Measurements from ENCODE around the gene BEAN1.

DNA sequence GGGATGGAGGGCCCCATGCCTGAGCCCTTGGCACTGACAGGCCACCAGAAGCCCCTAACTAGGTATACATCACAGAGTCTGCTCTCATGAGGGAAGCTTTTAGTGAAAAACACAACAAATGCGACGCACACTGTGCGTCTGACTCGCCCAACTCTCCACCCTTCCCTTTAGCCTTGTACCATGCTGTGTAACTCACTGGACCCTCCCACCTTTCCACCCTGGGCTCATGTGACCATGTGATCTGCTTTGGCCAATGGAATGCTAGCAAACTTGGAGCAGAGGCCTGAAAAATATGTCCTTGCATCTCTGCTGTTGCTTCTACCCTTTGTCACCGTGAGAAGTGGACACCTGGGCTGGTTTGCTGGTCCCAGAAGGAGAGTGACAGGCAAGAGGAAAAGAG is 101.2 kb downstream of the BEAN1 start:
- TF ChIP-seq TAF1 (IDR thresholded peaks at IDR 0.05; ENCODE audit: low read depth) = no peak
- TF ChIP-seq, protein P1, sequence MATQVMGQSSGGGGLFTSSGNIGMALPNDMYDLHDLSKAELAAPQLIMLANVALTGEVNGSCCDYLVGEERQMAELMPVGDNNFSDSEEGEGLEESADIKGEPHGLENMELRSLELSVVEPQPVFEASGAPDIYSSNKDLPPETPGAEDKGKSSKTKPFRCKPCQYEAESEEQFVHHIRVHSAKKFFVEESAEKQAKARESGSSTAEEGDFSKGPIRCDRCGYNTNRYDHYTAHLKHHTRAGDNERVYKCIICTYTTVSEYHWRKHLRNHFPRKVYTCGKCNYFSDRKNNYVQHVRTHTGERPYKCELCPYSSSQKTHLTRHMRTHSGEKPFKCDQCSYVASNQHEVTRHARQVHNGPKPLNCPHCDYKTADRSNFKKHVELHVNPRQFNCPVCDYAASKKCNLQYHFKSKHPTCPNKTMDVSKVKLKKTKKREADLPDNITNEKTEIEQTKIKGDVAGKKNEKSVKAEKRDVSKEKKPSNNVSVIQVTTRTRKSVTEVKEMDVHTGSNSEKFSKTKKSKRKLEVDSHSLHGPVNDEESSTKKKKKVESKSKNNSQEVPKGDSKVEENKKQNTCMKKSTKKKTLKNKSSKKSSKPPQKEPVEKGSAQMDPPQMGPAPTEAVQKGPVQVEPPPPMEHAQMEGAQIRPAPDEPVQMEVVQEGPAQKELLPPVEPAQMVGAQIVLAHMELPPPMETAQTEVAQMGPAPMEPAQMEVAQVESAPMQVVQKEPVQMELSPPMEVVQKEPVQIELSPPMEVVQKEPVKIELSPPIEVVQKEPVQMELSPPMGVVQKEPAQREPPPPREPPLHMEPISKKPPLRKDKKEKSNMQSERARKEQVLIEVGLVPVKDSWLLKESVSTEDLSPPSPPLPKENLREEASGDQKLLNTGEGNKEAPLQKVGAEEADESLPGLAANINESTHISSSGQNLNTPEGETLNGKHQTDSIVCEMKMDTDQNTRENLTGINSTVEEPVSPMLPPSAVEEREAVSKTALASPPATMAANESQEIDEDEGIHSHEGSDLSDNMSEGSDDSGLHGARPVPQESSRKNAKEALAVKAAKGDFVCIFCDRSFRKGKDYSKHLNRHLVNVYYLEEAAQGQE (IDR thresholded peaks at IDR 0.05; ENCODE audit: borderline replicate concordance) = no peak
